ENCODE measurements around the gene ECEL1.

GRCh38 chr2:232496501-232497270, 9.1 kb upstream of the ECEL1 start:
- TF ChIP-seq POLR2AphosphoS5 (IDR thresholded peaks at IDR 0.05; ENCODE audit: low read depth, low read length) (no peak), TAF1 (IDR thresholded peaks at IDR 0.05; ENCODE audit: low read depth, low read length) (no peak)

Data from GM12891 (cell line).